ENCODE measurements around the gene CLTA. TPM values are rescaled to one million over a fixed set of nuclear protein-coding genes. Genes with fewer than 3 reads are reported as not detected.
"Not testable (repeated sequence)": the region's sequence is repeated elsewhere in the genome, so short reads cannot be mapped to it uniquely, and the experiment has no call there.

The CLTA gene
- polyA plus RNA-seq, 1 of the 3 experiments (the other 2 are of a cell fraction), result 260 TPM

- TF ChIP-seq USF2 (IDR thresholded peaks at IDR 0.05; ENCODE audit: borderline replicate concordance, low read depth, low read length) (no peak), POLR2AphosphoS5 (IDR thresholded peaks at IDR 0.05; ENCODE audit: low read depth, low read length) (no peak), SMC3 (IDR thresholded peaks at IDR 0.05; ENCODE audit: low read depth, low read length) (no peak), SIN3A (IDR thresholded peaks at IDR 0.05; ENCODE audit: borderline replicate concordance, low read depth, low read length) (no peak)
Measured at GRCh38 chr9:36158122-36158521, 32.6 kb upstream of the CLTA start (continued).

GRCh38 chr9:36158917-36159316 lies 31.8 kb upstream of the CLTA start:
- no peak overlapping the region for H3K4me2 ChIP-seq
- no peaks in the 10 kb centered on the region for H3K9me2 ChIP-seq
- H3K36me3 ChIP-seq (replicated peaks in 1 of 2; ENCODE audit: control insufficient read depth in 1 of 2, insufficient read depth in 2 of 2, low read length in 1 of 2), result peaks cover 0 to 30% of the 10 kb centered on the region in 2 experiments
- CTCF ChIA-PET, result interaction anchor here (1.4 to 1.7 kb wide), 2 partner anchors 8 to 56 kb away, joined by 4 to 5 read pairs; no protein-coding TSS in a partner anchor
- 86% methylated on average over 7 of the region's 7 CpGs for WGBS (ENCODE audit: low lambda C conversion rate)
- no peak overlapping the region for H3K4me3 ChIP-seq (ENCODE audit: low read depth in 2 of 2, low read length in 1 of 2)
- peak overlapping the region in 1 of 2 experiments; percentile 44; a peak in 2 of 4 replicates for H3K27ac ChIP-seq (ENCODE audit: low read depth in 2 of 2, low read length in 1 of 2)
- no peaks in the 10 kb centered on the region for H3K27me3 ChIP-seq (ENCODE audit: insufficient read depth)
- no peaks in the 10 kb centered on the region for H4K20me1 ChIP-seq (ENCODE audit: insufficient read depth)
- DNase-seq, result no peak
- peaks cover 42% of the 10 kb centered on the region for H3F3A ChIP-seq (replicated peaks; ENCODE audit: insufficient read depth)
- H3K9ac ChIP-seq, result no peak overlapping the region
- TF ChIP-seq SMC3 (IDR thresholded peaks at IDR 0.05; ENCODE audit: low read depth, low read length), result no peak
- POLR2A ChIA-PET, result no interaction called here
- H3K9me3 ChIP-seq, result no peaks in the 10 kb centered on the region
- no peak overlapping the region for H2AFZ ChIP-seq (ENCODE audit: low read depth)
- H3K79me2 ChIP-seq (ENCODE audit: insufficient read depth), result no peaks in the 10 kb centered on the region; the same call in 1 of the 2 replicates
- peaks cover 31 to 48% of the 10 kb centered on the region in 2 experiments; a peak in 3 of 4 replicates for H3K4me1 ChIP-seq (ENCODE audit: control insufficient read depth in 1 of 2, insufficient read depth in 2 of 2, low read depth in 1 of 2, low read length in 1 of 2)

- H3K9ac ChIP-seq; H3K4me3 ChIP-seq (ENCODE audit: low read depth in 2 of 2, low read length in 1 of 2); H3K9me2 ChIP-seq; H3K9me3 ChIP-seq; DNase-seq; H3K79me2 ChIP-seq (ENCODE audit: insufficient read depth); H3K27me3 ChIP-seq (ENCODE audit: insufficient read depth); POLR2A ChIA-PET; H2AFZ ChIP-seq (ENCODE audit: low read depth); H4K20me1 ChIP-seq (ENCODE audit: insufficient read depth); H3K4me2 ChIP-seq: not testable (repeated sequence)
- Histone ChIP-seq H3K27ac (ENCODE audit: low read depth in 2 of 2, low read length in 1 of 2) (peak overlapping the region in 1 of 2 experiments; percentile 44; a peak in 2 of 4 replicates), H3F3A (replicated peaks; ENCODE audit: insufficient read depth) (peaks cover 43% of the 10 kb centered on the region), H3K36me3 (replicated peaks in 1 of 2; ENCODE audit: control insufficient read depth in 1 of 2, insufficient read depth in 2 of 2, low read length in 1 of 2) (peaks cover 0 to 30% of the 10 kb centered on the region in 2 experiments), H3K4me1 (ENCODE audit: control insufficient read depth in 1 of 2, insufficient read depth in 2 of 2, low read depth in 1 of 2, low read length in 1 of 2) (peaks cover 28 to 52% of the 10 kb centered on the region in 2 experiments; a peak in 3 of 4 replicates)
- 91% methylated on average over 4 of the region's 4 CpGs for WGBS (ENCODE audit: low lambda C conversion rate)
- CTCF ChIA-PET, result interaction anchor here (1.7 kb wide), 1 partner anchor 56 kb away, joined by 5 read pairs; no protein-coding TSS in a partner anchor
Measured at GRCh38 chr9:36159509-36159908, 31.2 kb upstream of the CLTA start.

- H3K9me2 ChIP-seq; H3K9ac ChIP-seq; H3K79me2 ChIP-seq (ENCODE audit: insufficient read depth); H3K9me3 ChIP-seq; H3K4me3 ChIP-seq (ENCODE audit: low read depth in 2 of 2, low read length in 1 of 2); H3K4me2 ChIP-seq; H2AFZ ChIP-seq (ENCODE audit: low read depth); H4K20me1 ChIP-seq (ENCODE audit: insufficient read depth); POLR2A ChIA-PET; H3K27me3 ChIP-seq (ENCODE audit: insufficient read depth); DNase-seq: not testable (repeated sequence)
- CTCF ChIA-PET, result interaction anchor here (1.7 to 2.2 kb wide), 2 partner anchors 13 to 57 kb away, joined by 5 to 6 read pairs; no protein-coding TSS in a partner anchor
- Histone ChIP-seq H3K36me3 (replicated peaks in 1 of 2; ENCODE audit: control insufficient read depth in 1 of 2, insufficient read depth in 2 of 2, low read length in 1 of 2) (peaks cover 0 to 28% of the 10 kb centered on the region in 2 experiments), H3K4me1 (ENCODE audit: control insufficient read depth in 1 of 2, insufficient read depth in 2 of 2, low read depth in 1 of 2, low read length in 1 of 2) (peaks cover 26 to 50% of the 10 kb centered on the region in 2 experiments; a peak in 3 of 4 replicates), H3F3A (replicated peaks; ENCODE audit: insufficient read depth) (peaks cover 43% of the 10 kb centered on the region), H3K27ac (ENCODE audit: low read depth in 2 of 2, low read length in 1 of 2) (peak overlapping the region in 1 of 2 experiments; percentile 81; a peak in 1 of 4 replicates)
- 82% methylated on average over 11 of the region's 11 CpGs for WGBS (ENCODE audit: low lambda C conversion rate)
Measured at GRCh38 chr9:36160126-36160525, 30.6 kb upstream of the CLTA start.

Measured in SK-N-SH (cell line).